GM21576 (cell line): ENCODE data around the gene KLHL20.
"Not testable (repeated sequence)": the region's sequence is repeated elsewhere in the genome, so short reads cannot be mapped to it uniquely, and the experiment has no call there.

Experiments
- ATAC-seq: cut with Tn5 transposase; IDR thresholded peaks from one replicate; pipeline ENCODE4 v1.9.1; 2021; ENCODE audit warnings: mild to moderate bottlenecking, moderate library complexity; ENCODE audit not compliant: unreplicated experiment

The KLHL20 gene

GRCh38 chr1:173744651-173745050 lies 29.9 kb downstream of the KLHL20 start:
- no peak for ATAC-seq

DNA sequence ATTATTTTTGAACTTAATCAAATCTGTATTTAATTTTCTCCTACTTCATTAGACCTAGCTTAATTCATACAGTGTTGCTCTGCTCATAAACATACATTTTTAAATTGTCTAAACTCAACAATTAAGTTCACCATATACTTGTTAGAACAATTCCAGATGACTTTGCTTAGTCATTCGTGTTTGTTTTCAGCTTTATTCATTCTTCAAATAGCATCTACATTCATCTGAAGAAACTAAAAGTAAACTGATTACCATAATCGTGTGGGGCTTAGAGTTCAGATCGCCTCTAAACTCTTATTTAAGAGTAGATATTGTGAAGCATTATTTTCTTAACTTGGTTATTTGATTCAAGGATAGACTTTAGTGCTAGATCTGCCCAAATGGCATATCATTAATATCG lies 34.4 kb downstream of the KLHL20 start:
- no peak for ATAC-seq

GRCh38 chr1:173753830-173754229 lies 39.0 kb downstream of the KLHL20 start:
- no peak for ATAC-seq

DNA sequence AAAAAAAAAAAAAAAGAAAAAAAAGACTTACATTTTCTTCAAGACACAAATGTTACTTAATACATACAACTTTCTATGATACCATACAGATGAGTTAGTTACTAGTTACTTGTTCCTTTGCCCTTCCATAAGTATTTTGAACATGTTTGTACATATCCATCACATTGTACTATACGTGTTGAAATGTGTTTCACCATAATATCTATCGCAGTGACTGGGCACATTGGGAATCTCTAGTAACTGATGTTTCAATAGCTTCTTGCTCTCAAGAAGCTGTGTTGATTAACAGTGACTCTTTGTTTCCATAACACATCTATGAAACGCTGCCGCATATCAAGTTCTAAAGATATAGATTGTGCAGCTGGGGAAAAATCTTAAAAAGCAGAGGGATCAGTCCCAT lies 42.9 kb downstream of the KLHL20 start:
- no peak for ATAC-seq

GRCh38 chr1:173758110-173758509 lies 43.3 kb downstream of the KLHL20 start:
- ATAC-seq, result no peak

DNA sequence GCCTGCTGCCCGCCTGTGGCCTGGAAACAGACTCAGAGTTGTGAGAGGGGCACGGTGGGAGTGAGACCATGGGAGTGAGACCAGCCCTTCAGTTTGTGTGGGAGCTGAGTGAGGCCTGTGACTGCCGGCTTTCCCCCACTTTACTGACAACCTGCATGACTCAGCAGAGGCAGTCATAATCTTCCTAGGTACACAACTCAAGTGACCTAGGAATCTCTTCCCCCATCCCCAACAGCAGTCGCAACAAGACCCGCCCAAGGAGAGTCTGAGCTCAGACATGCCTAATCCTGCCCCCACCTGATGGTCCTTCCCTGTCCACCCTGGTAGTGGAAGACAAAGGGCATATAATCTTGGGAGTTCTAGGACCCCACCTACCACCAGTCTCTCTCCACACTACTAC lies 44.2 kb downstream of the KLHL20 start:
- ATAC-seq, result no peak

- ATAC-seq, result not testable (repeated sequence)
These were observed 49.5 kb downstream of the KLHL20 start for GRCh38 chr1:173764331-173764730.

- no peak for ATAC-seq
These were observed 53.4 kb downstream of the KLHL20 start for GRCh38 chr1:173768206-173768605.

GRCh38 chr1:173768827-173769226 lies 54.0 kb downstream of the KLHL20 start:
- ATAC-seq, result no peak

- not testable (repeated sequence) for ATAC-seq
These were observed 55.5 kb downstream of the KLHL20 start for GRCh38 chr1:173770330-173770729.

- ATAC-seq, result no peak
These were observed 56.8 kb downstream of the KLHL20 start for GRCh38 chr1:173771560-173771959.

- no peak for ATAC-seq
These were observed 60.9 kb downstream of the KLHL20 start for GRCh38 chr1:173775578-173776226.

GRCh38 chr1:173779936-173780335 lies 65.2 kb downstream of the KLHL20 start:
- ATAC-seq, result no peak

DNA sequence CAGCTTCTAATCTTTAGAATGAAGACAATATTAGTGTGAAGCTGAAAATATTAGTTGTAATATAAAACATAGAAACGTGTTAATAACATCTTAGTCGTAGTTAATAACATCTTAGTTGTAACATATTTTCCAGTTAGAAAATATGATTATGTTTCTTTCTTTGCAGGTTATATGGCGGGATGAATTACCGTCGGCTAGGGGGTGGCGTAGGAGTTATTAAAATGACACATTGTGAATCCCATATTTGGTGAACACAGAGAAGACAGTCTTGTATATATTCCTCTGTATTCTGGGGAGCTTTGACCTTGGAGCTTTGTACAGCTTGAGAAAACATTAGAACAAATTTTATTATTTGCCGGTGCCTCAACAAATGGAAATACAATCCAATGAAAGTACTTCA lies 70.2 kb downstream of the KLHL20 start:
- no peak for ATAC-seq

DNA sequence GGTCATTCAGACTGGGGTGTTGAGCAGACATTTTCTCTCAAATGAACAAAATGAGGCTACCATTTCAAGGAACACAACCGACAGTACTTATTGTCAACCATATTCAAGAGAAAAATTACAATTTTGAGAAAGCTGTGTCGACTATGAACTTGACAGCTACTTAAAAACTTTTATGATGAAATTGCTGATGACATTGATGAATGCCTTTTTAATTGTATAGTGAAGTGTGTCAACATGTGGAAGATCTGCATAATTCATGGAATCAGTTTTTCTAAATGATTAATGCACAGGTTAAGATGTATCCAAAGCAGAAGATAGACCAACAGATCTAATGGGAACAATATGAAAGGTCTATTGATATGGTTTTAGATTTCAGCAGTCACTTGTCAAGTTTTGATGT lies 75.1 kb downstream of the KLHL20 start:
- no peak for ATAC-seq

DNA sequence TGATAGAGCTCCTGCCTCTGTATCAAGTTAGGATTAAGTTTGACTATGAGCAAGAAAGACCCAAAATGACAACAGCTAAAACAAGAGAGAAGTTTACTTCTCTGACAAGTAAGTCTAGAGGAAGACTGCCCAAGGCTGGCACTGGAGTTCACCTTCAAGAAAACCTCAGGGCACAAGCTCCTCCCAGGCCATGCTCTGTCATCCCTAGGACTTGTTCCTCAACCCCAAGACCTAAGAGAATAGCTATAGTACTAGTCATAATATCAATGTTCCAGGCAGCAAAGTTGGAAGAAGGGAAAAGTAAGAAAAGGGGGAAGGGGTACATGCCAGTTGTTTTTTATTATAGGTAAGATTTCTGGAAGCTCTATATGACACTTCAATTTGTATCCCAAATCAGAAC lies 83.3 kb downstream of the KLHL20 start:
- no peak for ATAC-seq

DNA sequence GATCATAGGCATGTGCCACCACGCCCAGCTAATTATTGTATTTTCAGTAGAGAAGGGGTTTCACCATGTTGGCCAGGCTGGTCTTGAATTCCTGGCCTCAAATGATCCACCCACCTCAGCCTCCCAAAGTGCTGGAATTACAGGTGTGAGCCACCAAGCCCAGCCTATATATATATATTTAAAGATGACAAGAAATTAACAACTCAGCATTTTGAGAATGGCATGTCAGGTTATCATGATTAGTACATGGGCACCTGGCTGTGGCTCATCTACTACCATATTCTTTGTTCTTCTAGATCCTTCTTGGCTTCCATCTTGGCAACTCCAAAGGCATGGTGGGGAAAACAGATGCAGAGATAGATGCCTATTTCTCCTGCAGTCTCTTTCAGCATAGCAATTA lies 85.2 kb downstream of the KLHL20 start:
- ATAC-seq, result not testable (repeated sequence)

DNA sequence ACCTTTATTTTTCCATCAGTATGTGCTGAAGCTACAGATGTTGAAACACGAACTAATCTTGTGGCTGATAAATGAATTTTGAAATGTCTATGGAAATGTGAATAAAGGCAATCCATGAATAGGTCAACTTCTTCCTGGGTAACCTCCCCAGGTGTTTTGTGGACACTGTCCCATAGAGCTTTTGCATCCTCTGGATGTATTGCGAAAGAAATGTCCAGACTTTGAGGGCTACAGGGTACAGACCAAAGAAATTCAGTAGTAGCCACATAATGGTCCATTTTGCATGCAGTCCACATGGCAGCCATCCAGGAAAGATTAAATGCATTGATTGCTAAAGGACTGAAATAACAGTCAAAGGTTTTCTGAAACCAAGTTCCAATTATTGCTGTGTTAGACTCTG lies 88.2 kb downstream of the KLHL20 start:
- no peak for ATAC-seq

DNA sequence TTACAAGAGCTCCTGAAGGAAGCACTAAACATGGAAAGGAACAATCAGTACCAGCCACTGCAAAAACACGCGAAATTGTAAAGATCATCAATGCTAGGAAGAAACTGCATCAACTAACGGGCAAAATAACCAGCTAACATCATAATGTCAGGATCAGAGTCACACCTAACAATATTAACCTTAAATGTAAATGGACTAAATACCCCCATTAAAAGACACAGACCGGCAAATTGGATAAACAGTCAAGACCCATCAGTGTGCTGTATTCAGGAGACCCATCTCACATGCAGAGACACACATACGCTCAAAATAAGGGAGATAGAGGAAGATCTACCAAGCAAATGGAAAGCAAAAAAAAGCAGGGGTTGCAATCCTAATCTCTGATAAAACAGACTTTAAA lies 98.9 kb downstream of the KLHL20 start:
- not testable (repeated sequence) for ATAC-seq

- ATAC-seq, result no peak
These were observed 103.7 kb downstream of the KLHL20 start for GRCh38 chr1:173818459-173818858.

GRCh38 chr1:173821680-173822079 lies 106.9 kb downstream of the KLHL20 start:
- no peak for ATAC-seq

DNA sequence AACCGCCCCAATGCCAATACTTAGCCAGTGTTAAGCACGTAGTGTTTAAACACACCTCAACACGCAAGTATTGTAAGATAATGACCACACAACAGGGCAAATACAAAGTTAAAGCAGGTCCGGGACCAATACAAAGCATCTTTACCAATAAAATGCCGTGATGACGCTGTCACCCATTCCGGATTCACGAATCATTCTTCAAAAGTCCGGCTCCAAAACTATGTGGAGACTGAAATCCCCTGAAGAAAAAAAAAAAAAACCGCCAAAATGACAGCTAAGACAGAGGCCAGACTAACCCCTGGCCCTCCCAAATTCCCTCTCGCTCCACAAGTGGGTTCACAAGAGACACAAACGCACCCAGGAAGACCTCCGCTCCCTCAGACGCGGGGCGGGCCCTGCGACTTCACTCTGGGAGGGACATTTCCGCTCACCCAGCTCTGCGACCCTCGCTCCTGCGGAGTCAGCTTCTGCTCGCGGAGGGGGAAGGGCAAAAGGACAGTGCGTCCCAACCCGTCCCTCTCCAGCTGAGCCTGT lies 109.1 kb downstream of the KLHL20 start:
- peak; percentile 36 for ATAC-seq
